ENCODE results near the gene BLTP1.

GRCh38 chr4:122150931-122151330, 1.2 kb upstream of the BLTP1 start:
- TF ChIP-seq, protein P1, sequence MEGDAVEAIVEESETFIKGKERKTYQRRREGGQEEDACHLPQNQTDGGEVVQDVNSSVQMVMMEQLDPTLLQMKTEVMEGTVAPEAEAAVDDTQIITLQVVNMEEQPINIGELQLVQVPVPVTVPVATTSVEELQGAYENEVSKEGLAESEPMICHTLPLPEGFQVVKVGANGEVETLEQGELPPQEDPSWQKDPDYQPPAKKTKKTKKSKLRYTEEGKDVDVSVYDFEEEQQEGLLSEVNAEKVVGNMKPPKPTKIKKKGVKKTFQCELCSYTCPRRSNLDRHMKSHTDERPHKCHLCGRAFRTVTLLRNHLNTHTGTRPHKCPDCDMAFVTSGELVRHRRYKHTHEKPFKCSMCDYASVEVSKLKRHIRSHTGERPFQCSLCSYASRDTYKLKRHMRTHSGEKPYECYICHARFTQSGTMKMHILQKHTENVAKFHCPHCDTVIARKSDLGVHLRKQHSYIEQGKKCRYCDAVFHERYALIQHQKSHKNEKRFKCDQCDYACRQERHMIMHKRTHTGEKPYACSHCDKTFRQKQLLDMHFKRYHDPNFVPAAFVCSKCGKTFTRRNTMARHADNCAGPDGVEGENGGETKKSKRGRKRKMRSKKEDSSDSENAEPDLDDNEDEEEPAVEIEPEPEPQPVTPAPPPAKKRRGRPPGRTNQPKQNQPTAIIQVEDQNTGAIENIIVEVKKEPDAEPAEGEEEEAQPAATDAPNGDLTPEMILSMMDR (IDR thresholded peaks at IDR 0.05; ENCODE audit: low read length): no peak
- no peak for TF ChIP-seq EZH2 (optimal IDR thresholded peaks at IDR 0.05; ENCODE audit: low read depth, low read length)
